ENCODE results near the gene IPO8. TPM values are rescaled to one million over a fixed set of nuclear protein-coding genes. Genes with fewer than 3 reads are reported as not detected.

The IPO8 gene
- 29.7 TPM for total RNA-seq (ENCODE audit: unreplicated experiment)
- long read RNA-seq: 0 reads

GRCh38 chr12:30695199-30696102, at the start of gene IPO8:
Gene IPO8, minus strand, starts transcription at chr12:30695869. Its CDS starts 222 bp downstream, at chr12:30695647.
- Mint-ChIP-seq H3K27me3 (ENCODE audit: unreplicated experiment) (peaks cover 3% of the 10 kb centered on the region), H3K4me3 (ENCODE audit: unreplicated experiment) (peak within 1 kb of the TSS; percentile 96), H3K9me3 (ENCODE audit: unreplicated experiment) (peaks cover 1% of the 10 kb centered on the region), H3K4me1 (ENCODE audit: low read depth, unreplicated experiment) (peaks cover 12% of the 10 kb centered on the region), H3K27ac (ENCODE audit: unreplicated experiment) (peak within 1 kb of the TSS; percentile 77), H3K36me3 (ENCODE audit: unreplicated experiment) (no peaks in the 10 kb centered on the region)
- DNase-seq: peak; percentile 90
- TF ChIP-seq CTCF (IDR thresholded peaks at IDR 0.05; ENCODE audit: partially characterized antibody, unreplicated experiment): peak; percentile 47

- Mint-ChIP-seq H3K9me3 (ENCODE audit: unreplicated experiment) (no peaks in the 10 kb centered on the region), H3K36me3 (ENCODE audit: unreplicated experiment) (peaks cover 8% of the 10 kb centered on the region), H3K27me3 (ENCODE audit: unreplicated experiment) (peaks cover 1% of the 10 kb centered on the region), H3K4me1 (ENCODE audit: low read depth, unreplicated experiment) (no peaks in the 10 kb centered on the region), H3K4me3 (ENCODE audit: unreplicated experiment) (no peak overlapping the region), H3K27ac (ENCODE audit: unreplicated experiment) (no peak overlapping the region)
- TF ChIP-seq CTCF (IDR thresholded peaks at IDR 0.05; ENCODE audit: partially characterized antibody, unreplicated experiment): no peak
- no peak for DNase-seq
Measured at GRCh38 chr12:30744321-30744720, 48.7 kb upstream of the IPO8 start.

DNA sequence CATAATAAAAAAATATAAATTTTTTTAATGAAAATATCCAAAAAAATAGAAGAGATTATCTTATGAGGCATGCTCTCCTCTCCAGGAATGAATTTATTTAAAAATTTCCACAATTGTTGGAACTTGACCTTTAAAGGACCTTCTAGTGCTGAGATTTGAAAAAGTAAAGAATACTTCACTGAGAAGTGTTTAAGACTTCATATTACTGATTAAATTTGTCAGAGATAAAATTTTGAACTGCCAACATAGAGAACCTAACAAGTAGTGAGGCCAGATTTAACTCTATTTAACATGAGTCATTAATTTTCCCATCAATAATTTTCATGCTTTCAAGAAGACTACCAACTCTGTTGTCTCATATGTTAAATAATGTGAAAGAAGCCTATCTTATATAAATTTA, 44.6 kb upstream of the IPO8 start:
- no peak for TF ChIP-seq CTCF (IDR thresholded peaks at IDR 0.05; ENCODE audit: partially characterized antibody, unreplicated experiment)
- DNase-seq: no peak
- Mint-ChIP-seq H3K27me3 (ENCODE audit: unreplicated experiment) (no peaks in the 10 kb centered on the region), H3K4me3 (ENCODE audit: unreplicated experiment) (no peak overlapping the region), H3K27ac (ENCODE audit: unreplicated experiment) (no peak overlapping the region), H3K9me3 (ENCODE audit: unreplicated experiment) (no peaks in the 10 kb centered on the region), H3K36me3 (ENCODE audit: unreplicated experiment) (peaks cover 7% of the 10 kb centered on the region), H3K4me1 (ENCODE audit: low read depth, unreplicated experiment) (no peaks in the 10 kb centered on the region)

DNA sequence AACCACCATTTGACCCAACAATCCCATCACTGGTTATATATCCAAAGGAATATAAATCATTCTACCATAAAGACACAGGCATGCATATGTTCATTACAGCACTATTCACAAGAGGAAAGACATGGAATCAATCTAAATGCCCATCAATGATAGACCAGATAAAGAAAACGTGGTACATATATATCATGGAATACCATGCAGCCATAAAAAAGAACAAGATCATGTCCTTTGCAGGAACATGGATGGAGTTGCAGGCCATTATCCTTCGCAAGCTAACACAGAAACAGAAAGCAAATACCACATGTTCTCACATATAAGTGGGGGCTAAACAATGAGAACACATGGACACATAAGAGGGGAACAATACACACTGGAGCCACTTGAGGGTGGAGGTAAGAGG, 43.4 kb upstream of the IPO8 start:
- H3K9me3 Mint-ChIP-seq (ENCODE audit: unreplicated experiment): no peaks in the 10 kb centered on the region
- DNase-seq: no peak
- H3K36me3 Mint-ChIP-seq (ENCODE audit: unreplicated experiment): peaks cover 7% of the 10 kb centered on the region
- H3K4me1 Mint-ChIP-seq (ENCODE audit: low read depth, unreplicated experiment): peaks cover 6% of the 10 kb centered on the region
- no peak for TF ChIP-seq CTCF (IDR thresholded peaks at IDR 0.05; ENCODE audit: partially characterized antibody, unreplicated experiment)
- no peak overlapping the region for H3K4me3 Mint-ChIP-seq (ENCODE audit: unreplicated experiment)
- no peak overlapping the region for H3K27ac Mint-ChIP-seq (ENCODE audit: unreplicated experiment)
- no peaks in the 10 kb centered on the region for H3K27me3 Mint-ChIP-seq (ENCODE audit: unreplicated experiment)
